ENCODE data around the gene COL5A1.

COL5A1 gene

GRCh38 chr9:134768332-134768708 is 126.7 kb downstream of the COL5A1 start:
- no peak overlapping the region for H3K27ac Mint-ChIP-seq (ENCODE audit: low read depth)
- no peak for ATAC-seq (replicated peaks; ENCODE audit: extremely low read depth, poor library complexity, severe bottlenecking)

GRCh38 chr9:134768709-134769351 is 127.2 kb downstream of the COL5A1 start:
- ATAC-seq (replicated peaks; ENCODE audit: extremely low read depth, poor library complexity, severe bottlenecking) (no peak), DNase-seq (ENCODE audit: low spot score in 2 of 2) (no peak)
- no peaks in the 10 kb centered on the region for H3K4me1 Mint-ChIP-seq
- H3K27me3 Mint-ChIP-seq = peaks cover 9% of the 10 kb centered on the region
- no peaks in the 10 kb centered on the region for H3K9me3 Mint-ChIP-seq
- H3K4me3 Mint-ChIP-seq = no peak overlapping the region
- H3K36me3 Mint-ChIP-seq (ENCODE audit: insufficient read depth) = no peaks in the 10 kb centered on the region
- no peak overlapping the region for H3K27ac Mint-ChIP-seq (ENCODE audit: low read depth)

More at GRCh38 chr9:134768332-134768708, 126.7 kb downstream of the COL5A1 start:
- Mint-ChIP-seq H3K4me1 (no peaks in the 10 kb centered on the region), H3K9me3 (no peaks in the 10 kb centered on the region), H3K27me3 (peaks cover 9% of the 10 kb centered on the region), H3K4me3 (no peak overlapping the region), H3K36me3 (ENCODE audit: insufficient read depth) (no peaks in the 10 kb centered on the region)
- no peak for DNase-seq (ENCODE audit: low spot score in 2 of 2)

GRCh38 chr9:134770972-134771971 is 129.7 kb downstream of the COL5A1 start:
- DNase-seq (ENCODE audit: low spot score in 2 of 2) (no peak), ATAC-seq (replicated peaks; ENCODE audit: extremely low read depth, poor library complexity, severe bottlenecking) (no peak)
- Mint-ChIP-seq H3K27ac (ENCODE audit: low read depth) (no peak overlapping the region), H3K36me3 (ENCODE audit: insufficient read depth) (no peaks in the 10 kb centered on the region), H3K4me1 (no peaks in the 10 kb centered on the region), H3K4me3 (no peak overlapping the region), H3K27me3 (peaks cover 9% of the 10 kb centered on the region), H3K9me3 (no peaks in the 10 kb centered on the region)

- DNase-seq (ENCODE audit: low spot score in 2 of 2) = no peak
- Mint-ChIP-seq H3K27ac (ENCODE audit: low read depth) (no peak overlapping the region), H3K4me3 (no peak overlapping the region), H3K36me3 (ENCODE audit: insufficient read depth) (no peaks in the 10 kb centered on the region), H3K4me1 (no peaks in the 10 kb centered on the region), H3K27me3 (peaks cover 9% of the 10 kb centered on the region), H3K9me3 (no peaks in the 10 kb centered on the region)
- no peak for ATAC-seq (replicated peaks; ENCODE audit: extremely low read depth, poor library complexity, severe bottlenecking)
These were observed 130.7 kb downstream of the COL5A1 start for GRCh38 chr9:134772331-134772730.

- peaks cover 9% of the 10 kb centered on the region for H3K27me3 Mint-ChIP-seq
- no peaks in the 10 kb centered on the region for H3K9me3 Mint-ChIP-seq
- H3K27ac Mint-ChIP-seq (ENCODE audit: low read depth) = no peak overlapping the region
- no peak overlapping the region for H3K4me3 Mint-ChIP-seq
- DNase-seq (ENCODE audit: low spot score in 2 of 2) = no peak
- H3K4me1 Mint-ChIP-seq = no peaks in the 10 kb centered on the region
- H3K36me3 Mint-ChIP-seq (ENCODE audit: insufficient read depth) = no peaks in the 10 kb centered on the region
- ATAC-seq (replicated peaks; ENCODE audit: extremely low read depth, poor library complexity, severe bottlenecking) = no peak
These were observed 132.2 kb downstream of the COL5A1 start for GRCh38 chr9:134773842-134774241.

GRCh38 chr9:134774410-134774809 is 132.8 kb downstream of the COL5A1 start:
- H3K4me1 Mint-ChIP-seq = no peaks in the 10 kb centered on the region
- DNase-seq (ENCODE audit: low spot score in 2 of 2) (no peak), ATAC-seq (replicated peaks; ENCODE audit: extremely low read depth, poor library complexity, severe bottlenecking) (no peak)
- peaks cover 11% of the 10 kb centered on the region for H3K27me3 Mint-ChIP-seq
- H3K27ac Mint-ChIP-seq (ENCODE audit: low read depth) = no peak overlapping the region
- H3K9me3 Mint-ChIP-seq = no peaks in the 10 kb centered on the region
- H3K36me3 Mint-ChIP-seq (ENCODE audit: insufficient read depth) = no peaks in the 10 kb centered on the region
- no peak overlapping the region for H3K4me3 Mint-ChIP-seq

GRCh38 chr9:134775081-134775951 is 133.7 kb downstream of the COL5A1 start:
- ATAC-seq (replicated peaks; ENCODE audit: extremely low read depth, poor library complexity, severe bottlenecking) (no peak), DNase-seq (ENCODE audit: low spot score in 2 of 2) (no peak)
- no peaks in the 10 kb centered on the region for H3K36me3 Mint-ChIP-seq (ENCODE audit: insufficient read depth)
- no peak overlapping the region for H3K4me3 Mint-ChIP-seq
- peaks cover 18% of the 10 kb centered on the region for H3K27me3 Mint-ChIP-seq
- H3K4me1 Mint-ChIP-seq = no peaks in the 10 kb centered on the region
- no peaks in the 10 kb centered on the region for H3K9me3 Mint-ChIP-seq
- no peak overlapping the region for H3K27ac Mint-ChIP-seq (ENCODE audit: low read depth)

GRCh38 chr9:134776080-134776796 is 134.6 kb downstream of the COL5A1 start:
- Mint-ChIP-seq H3K9me3 (no peaks in the 10 kb centered on the region), H3K4me1 (no peaks in the 10 kb centered on the region), H3K27ac (ENCODE audit: low read depth) (no peak overlapping the region), H3K27me3 (peaks cover 17% of the 10 kb centered on the region), H3K36me3 (ENCODE audit: insufficient read depth) (no peaks in the 10 kb centered on the region), H3K4me3 (no peak overlapping the region)
- ATAC-seq (replicated peaks; ENCODE audit: extremely low read depth, poor library complexity, severe bottlenecking) (no peak), DNase-seq (ENCODE audit: low spot score in 2 of 2) (no peak)

- H3K27me3 Mint-ChIP-seq = peaks cover 9% of the 10 kb centered on the region
- ATAC-seq (replicated peaks; ENCODE audit: extremely low read depth, poor library complexity, severe bottlenecking) = no peak
- H3K4me1 Mint-ChIP-seq = no peaks in the 10 kb centered on the region
These were observed 135.6 kb downstream of the COL5A1 start for GRCh38 chr9:134777153-134777552.

GRCh38 chr9:134778156-134778555 is 136.6 kb downstream of the COL5A1 start:
- ATAC-seq (replicated peaks; ENCODE audit: extremely low read depth, poor library complexity, severe bottlenecking) (no peak), DNase-seq (ENCODE audit: low spot score in 2 of 2) (no peak)
- no peak overlapping the region for H3K4me3 Mint-ChIP-seq
- no peak overlapping the region for H3K27ac Mint-ChIP-seq (ENCODE audit: low read depth)
- peaks cover 9% of the 10 kb centered on the region for H3K27me3 Mint-ChIP-seq
- H3K36me3 Mint-ChIP-seq (ENCODE audit: insufficient read depth) = no peaks in the 10 kb centered on the region
- H3K9me3 Mint-ChIP-seq = no peaks in the 10 kb centered on the region
- H3K4me1 Mint-ChIP-seq = no peaks in the 10 kb centered on the region

More at GRCh38 chr9:134777153-134777552, 135.6 kb downstream of the COL5A1 start:
- H3K4me3 Mint-ChIP-seq = no peak overlapping the region
- DNase-seq (ENCODE audit: low spot score in 2 of 2) = no peak
- H3K9me3 Mint-ChIP-seq = no peaks in the 10 kb centered on the region
- no peaks in the 10 kb centered on the region for H3K36me3 Mint-ChIP-seq (ENCODE audit: insufficient read depth)
- H3K27ac Mint-ChIP-seq (ENCODE audit: low read depth) = no peak overlapping the region

GRCh38 chr9:134778841-134779411 is 137.3 kb downstream of the COL5A1 start:
- H3K4me1 Mint-ChIP-seq = no peaks in the 10 kb centered on the region
- no peak overlapping the region for H3K4me3 Mint-ChIP-seq
- no peak for ATAC-seq (replicated peaks; ENCODE audit: extremely low read depth, poor library complexity, severe bottlenecking)
- no peak for DNase-seq (ENCODE audit: low spot score in 2 of 2)
- H3K36me3 Mint-ChIP-seq (ENCODE audit: insufficient read depth) = no peaks in the 10 kb centered on the region
- H3K27ac Mint-ChIP-seq (ENCODE audit: low read depth) = no peak overlapping the region
- H3K27me3 Mint-ChIP-seq = peaks cover 9% of the 10 kb centered on the region
- no peaks in the 10 kb centered on the region for H3K9me3 Mint-ChIP-seq

Data from central memory CD8-positive, alpha-beta T cell (primary cell).